HG02763 (cell line): ENCODE results near the gene GPR37L1.
"Not testable (repeated sequence)": the region's sequence is repeated elsewhere in the genome, so short reads cannot be mapped to it uniquely, and the experiment has no call there.

Experiments used
- ATAC-seq: cut with Tn5 transposase; IDR thresholded peaks from one replicate; pipeline ENCODE4 v1.9.1; 2021; ENCODE audit warnings: mild to moderate bottlenecking, moderate library complexity; ENCODE audit not compliant: unreplicated experiment

GPR37L1 gene

DNA sequence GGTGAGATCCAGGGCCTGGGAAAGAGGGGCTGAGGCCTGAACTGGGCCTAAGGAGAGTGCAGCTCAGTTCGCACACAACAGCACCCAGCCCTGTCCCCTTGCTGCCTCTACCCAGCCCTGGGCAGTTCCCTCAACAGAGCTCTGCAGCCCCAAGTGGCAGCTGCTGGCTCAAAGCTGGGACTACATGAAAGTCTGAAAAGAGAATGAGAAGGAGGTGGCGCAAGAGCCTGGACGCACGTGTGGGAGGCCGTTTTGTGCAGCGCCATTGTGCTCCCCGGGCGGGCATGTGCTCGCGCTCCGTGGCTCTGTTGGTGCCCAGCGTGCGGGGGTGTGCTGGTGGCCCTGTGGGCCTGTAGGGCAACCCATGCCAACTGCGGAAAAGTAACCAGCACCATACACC, 10.3 kb downstream of the GPR37L1 start:
- ATAC-seq, result no peak

DNA sequence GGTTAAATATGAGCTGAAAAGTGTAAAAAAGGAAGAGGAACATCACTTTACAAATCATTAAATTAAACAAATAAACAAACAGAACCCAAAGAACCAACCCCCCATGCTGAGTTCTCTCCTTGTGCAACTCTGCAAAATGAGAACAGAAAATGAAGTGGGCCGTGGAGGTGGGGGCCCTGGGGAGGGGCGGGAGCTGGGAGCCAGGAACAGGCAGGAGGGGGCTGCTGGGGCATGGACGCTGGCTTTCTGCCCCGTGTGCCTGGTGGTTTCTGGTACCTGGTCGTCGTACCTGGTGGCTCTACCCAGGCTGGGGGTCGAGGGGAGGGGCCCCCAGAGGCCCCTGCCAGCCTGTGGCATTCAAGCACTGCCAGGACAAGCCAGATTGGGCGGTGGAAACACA, 10.8 kb downstream of the GPR37L1 start:
- ATAC-seq, result no peak

DNA sequence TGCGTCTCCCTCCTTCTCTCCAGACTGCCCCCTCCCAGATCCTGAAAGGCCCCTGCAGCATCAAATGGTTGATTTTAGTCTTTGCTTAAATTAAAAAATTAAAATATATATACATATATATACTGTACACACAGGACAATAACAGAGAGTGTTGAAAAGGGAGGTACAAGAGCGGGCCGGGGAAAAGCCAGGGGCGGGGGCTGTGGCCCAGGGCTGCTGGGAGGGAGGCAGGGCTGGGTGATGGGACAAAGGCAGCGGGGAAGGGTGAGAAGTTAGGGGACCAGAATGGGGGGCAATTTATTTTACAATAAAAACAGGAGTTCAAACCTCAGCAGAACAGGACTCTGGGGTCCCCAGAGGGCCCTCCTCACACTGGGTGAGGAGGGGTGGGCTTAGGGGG, 11.3 kb downstream of the GPR37L1 start:
- no peak for ATAC-seq

DNA sequence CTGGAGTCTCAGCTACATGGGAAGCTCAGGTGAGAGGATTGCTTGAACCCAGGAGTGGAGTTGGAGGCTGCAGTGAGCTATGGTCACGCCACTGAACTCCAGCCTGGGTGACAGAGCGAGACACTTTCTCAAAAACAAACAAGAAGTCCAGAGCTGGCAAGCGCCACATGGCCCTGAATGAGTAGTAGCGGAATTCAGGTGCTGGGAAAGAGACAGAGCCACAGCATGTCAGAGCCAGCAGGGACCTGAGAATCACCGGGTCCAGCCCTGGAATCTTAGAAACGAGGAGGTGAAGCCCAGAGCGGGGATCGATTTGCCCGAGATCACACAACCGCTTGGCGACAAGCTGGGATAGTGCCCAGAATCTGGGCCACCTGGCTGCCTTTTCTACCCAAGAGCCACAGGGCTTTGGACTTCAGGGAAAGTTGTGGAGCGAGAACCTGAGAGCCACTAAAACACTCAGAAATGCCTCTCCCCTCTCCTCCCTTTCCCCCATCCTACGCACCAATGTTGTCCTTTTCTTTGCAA, 12.0 kb downstream of the GPR37L1 start:
- no peak for ATAC-seq

DNA sequence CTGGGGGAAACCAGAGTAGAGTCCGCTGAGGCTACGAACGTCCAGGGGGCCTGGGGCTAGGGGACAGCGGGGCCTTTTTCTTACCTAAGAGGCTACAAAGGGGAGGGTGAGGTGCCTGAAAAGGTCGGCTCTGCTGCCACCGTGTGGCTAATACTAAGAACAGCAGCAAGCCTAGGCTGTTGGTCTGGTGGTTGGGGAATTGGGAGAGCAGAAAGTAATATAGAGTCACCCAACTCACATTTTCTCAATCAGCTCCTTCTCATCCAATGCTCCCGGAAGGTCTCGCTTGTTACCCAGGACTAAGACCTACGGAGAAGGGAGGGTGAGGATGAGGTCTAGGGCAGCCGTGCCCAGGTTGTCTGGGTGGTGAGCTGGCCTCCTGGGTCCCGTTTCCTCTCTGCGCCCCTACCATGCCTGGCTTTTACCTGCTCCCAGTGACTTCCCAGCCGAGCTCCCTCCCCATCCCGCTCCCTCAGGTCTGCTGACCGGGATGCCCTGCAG, 12.6 kb downstream of the GPR37L1 start:
- no peak for ATAC-seq

DNA sequence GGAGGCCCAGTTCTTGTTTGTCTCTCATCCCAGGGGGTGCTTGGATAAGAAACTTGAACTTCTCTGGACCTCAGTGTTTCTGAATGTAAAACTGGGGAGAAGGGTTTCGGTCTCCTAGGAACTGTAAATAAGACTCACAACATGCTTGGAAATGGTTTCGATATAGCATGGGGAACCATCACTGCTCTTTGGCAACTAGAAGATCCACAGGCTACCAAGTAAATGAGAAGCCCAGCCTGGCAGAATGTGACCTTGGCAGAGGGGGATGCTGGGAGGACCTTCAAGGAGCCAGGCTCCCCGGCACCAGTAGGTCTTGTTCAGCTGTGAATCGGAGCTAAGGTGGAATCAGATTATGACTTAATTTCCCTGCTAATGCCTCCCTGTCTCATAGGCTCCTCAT, 18.1 kb downstream of the GPR37L1 start:
- no peak for ATAC-seq

DNA sequence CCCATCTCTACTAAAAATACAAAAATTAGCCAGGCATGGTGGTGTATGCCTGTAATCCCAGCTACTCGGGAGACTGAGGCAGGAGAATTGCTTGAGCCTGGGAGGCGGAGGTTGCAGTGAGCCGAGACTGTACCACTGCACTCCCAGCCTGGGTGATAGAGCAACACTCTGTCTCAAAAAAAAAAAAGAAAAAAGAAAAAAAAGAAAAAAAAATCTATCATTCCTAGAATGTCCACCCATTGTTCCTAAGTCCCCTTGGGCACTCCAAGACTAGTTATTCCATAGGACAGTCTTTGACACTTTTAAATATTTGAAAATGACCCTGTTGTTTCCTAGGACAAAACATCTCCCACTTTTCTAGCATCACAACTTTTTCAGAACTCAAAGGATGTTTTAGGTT, 18.8 kb downstream of the GPR37L1 start:
- not testable (repeated sequence) for ATAC-seq

DNA sequence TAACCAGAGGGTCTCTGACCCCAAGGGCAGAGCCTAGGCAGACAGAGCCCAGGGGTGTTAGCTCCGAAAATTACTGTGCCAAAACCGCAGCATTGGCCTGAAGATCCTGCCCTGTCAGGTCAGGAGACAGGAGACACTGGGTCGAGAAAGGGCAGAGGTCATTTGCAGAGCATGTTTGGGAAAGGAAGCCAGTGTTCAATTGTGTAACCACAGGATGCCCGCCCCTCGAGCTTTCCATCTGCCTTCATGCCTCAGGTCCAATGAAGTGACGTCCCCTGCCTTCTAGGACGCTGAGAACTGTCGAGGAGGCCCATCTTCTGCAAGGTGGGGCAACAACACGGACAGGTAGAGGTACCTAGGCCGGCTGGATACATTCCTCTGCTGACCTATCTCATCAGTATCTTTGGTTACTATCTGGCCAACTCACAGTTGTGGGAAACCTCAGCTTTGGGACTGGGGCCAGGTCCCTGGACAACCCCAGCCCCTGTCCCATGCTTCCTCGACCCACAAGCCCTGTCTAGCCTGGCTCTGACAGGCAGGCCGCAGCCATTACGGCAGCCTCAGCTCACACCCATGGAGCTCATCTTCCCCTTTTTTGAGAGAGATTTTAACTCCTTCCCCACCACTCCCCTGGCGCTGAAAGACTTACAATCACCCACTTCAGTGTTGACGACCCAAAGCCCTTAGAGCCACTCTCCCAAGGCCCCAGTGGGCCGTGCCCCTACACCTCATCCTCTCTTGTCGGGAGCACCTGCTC, 20.5 kb downstream of the GPR37L1 start:
- peak; percentile 12 for ATAC-seq

DNA sequence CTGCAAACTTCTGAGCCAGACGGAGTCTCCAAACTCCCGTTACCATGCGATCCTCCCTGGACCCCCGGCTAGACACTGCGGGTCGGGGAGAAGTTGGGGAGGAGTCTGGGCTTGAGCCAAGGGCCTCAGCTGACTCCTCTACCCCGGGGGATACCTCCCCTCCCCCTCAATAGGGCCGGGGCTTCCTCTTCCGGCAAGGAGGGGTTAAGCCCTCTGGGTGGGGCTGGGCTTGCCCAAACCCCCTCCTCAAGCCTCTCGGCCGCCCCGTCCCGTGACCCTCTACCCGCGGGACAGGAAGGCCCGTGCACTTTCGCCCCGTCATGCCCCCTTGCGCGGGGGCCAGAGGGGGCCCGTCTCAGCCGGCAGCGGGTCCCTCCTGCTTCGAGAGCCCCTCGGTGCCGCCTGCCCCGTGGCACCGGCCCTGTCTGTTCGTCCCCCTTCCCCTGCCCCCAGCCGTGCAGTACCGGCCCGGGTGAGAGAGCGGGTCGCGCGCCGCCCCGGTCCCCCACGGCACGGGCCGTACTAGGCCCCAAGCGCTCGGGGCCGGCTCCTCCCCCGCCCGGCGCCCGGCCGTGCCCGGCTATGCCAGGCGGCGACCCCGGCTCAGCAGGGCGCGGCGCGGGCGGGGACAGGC, 21.2 kb downstream of the GPR37L1 start:
- ATAC-seq, result peak; percentile 35

DNA sequence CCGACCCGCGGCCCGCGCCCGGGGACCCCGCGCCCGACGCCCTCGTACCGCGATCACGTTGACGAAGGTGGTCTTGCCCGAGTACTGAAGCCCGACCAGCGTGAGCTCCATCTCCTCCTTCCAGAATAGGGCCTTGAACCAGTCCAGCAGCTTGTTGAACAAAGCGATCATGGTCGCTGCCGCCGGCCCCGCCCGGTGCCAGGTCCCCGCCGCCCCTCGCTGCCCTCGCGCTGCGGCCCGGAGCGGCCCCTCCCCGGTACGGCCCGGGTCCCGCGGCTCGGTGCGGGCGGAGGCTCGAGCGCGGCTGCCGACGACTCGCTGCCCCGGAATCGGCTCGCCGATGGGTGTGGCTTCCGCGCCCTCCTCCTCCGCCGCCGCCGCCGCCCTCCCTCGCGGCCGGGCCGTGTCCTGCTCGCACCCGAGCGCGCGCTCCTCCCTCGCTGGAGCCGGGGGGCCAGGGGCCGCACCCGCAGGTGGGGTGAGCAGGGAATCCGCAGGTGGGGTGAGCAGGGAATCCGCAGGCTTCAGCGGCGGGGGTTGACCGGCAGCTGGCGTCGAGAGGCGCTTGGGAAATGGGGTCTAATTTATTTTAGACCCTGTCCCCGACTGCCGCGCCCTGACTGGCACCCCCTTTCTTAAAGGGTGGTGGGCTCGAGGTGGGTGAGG, 21.8 kb downstream of the GPR37L1 start, which contains the start of gene ARL8A:
ARL8A (minus strand) TSS at position 336 of the 666 bp plus-strand sequence; CDS start at position 171, 165 bp downstream.
- ATAC-seq, result peak; percentile 60

DNA sequence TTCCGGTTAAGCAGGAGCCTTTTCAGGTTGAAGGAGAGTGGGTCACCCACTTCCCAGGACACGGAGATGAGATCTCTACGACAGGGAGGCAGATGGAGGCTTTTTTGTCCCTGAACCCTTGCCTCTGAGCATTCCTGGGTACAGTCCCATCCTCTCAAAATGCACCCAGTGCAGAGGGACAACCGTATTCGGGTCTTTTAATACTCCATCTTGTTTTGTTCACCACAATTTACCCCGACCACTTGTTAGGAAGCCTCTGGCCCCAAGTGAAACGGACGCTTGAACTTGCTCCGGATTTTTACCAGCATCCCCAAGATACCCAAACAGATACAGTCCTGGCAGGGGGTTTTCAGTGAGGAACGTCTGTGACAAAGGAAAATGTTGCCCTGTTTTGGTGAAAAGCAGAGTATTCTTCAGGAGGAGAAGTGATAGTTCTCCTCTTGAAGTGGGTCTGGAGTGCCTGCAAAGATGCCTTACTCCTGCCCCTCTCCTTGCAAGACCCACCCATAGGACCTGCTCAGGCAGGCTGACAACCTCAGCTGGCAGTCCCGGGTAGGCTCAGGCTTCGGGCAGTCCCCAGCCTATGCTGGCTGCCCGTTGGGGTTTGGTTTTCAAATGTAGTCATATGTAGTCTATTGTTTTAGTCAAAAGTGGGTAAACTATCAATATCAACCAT, 22.5 kb downstream of the GPR37L1 start:
- no peak for ATAC-seq

DNA sequence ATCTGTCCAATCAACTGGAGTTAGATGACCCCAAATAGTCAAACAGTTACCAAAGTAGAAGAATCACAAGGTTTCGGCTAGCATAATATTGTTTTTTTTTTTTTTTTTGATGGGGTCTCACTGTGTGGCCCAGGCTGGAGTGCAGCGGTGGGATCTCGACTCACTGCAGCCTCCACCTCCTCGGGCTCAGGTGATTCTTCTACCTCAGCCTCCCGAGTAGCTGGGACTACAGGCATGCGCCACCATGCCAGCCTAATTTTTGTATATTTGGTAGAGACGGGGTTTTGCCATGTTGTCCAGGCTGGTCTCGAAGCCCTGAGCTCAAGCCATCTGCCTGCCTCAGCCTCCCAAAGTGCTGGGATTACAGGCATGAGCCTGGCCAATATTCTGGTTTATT, 23.0 kb downstream of the GPR37L1 start:
- ATAC-seq, result not testable (repeated sequence)

DNA sequence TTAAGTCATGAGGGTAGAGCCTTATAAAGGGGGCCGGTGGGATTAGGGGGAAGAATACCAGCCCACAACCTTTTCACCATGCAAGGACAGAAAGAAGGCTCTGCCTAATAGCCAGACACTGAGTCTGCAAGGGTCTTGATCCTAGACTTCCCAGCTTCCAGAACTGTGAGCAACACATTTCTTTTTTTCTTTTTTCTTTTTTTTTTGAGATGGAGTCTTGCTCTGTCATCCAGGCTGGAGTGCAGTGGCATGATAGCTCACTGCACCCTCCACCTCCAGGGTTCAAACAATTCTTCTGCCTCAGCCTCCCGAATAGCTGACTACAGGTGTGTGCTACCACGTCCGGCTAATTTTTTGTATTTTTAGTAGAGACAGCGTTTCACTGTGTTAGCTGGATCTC, 23.6 kb downstream of the GPR37L1 start:
- no peak for ATAC-seq

DNA sequence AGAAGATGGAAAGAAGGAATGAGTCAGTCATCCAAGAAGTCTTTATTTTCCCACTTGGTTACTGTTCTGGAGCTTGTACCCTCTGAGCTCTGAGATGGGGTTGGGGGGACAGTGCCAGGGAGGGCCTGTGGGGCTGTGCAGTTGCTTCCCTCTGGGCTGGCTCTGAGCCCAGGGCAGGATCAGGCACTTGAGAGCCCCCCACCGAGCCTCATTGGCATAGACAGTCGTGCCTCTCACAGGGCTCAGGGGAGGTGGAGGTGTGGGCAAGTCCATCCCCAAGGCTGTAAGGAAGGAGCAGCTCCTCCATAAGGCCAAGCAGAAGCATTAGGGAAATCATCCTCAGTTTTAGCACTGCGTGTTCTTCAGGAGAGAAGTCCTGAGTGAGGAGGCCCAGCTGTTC, 24.3 kb downstream of the GPR37L1 start:
- no peak for ATAC-seq

DNA sequence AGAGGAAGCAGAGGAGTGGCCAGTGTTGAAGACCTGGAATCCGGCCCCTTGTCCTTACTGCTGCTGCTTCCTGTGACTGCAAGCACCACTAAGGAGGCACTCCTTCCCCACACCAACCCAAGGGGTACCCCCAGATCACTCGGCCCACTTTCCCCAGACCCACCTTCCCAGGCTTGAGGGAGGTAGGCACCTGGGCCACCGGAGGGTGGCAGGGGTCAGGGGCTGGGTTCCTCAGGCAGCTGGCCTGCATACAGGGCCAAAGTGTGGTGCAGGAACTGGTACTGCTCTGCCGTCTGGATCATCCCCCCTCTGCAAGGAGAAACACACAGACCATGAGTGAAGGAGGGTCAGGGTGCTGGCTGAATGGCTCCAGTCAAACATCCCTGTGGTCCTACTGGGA, 25.7 kb downstream of the GPR37L1 start:
- no peak for ATAC-seq

DNA sequence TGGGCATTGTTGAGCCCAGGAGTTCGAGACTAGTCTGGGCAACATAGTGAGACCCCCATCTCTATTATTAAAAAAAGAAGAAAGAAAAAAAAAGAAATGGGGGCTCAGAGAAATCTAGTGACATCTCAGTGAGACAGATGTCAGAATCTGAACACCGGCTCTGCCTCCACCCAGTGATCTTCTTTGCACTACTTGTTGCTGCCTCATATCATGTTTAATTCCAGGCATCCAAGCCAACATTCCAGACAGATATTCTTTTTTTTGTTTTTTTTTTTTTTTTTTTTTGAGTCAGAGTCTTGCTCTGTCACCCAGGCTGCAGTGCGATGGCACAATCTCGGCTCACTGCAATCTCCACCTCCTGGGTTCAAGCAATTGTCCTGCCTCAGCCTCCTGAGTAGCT, 26.8 kb downstream of the GPR37L1 start:
- ATAC-seq, result no peak

DNA sequence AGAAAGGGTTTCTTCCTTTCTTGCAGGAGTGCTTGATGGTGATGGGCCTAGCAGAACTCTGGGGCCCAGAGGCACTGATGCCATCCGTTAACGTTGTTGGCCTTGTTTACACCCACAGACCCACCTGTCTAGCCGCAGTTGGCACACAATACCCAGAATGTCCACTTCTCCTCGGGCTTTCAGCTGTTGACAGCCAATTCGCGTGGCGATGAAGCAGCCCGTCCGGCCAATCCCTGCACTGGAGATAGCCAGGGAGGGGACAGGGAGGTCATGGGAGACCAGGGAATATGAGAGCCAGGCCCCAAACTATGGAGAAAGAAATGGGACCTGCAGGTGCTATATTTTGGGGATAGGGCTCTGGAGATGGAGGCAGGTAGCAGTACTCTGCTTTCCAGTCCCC, 27.5 kb downstream of the GPR37L1 start:
- no peak for ATAC-seq

DNA sequence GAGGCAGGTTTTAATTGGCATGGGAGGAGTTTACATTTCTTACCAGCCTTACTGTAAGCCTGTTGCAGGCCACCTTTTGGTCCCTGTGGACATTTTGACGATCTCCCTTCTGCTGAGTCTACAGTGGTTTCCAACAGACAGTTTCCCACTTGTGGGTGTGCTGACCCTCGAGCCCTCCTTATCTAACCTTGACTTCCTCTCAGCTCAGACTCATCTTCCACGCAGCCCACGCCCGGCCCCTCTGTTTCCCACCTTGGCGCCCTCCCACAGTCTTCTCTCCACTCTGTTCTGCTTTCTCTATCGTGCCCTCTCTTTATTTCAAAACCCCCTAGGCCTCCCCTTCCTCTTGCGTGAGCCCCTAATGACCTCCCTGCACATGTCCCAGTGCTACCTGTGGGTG, 27.9 kb downstream of the GPR37L1 start:
- no peak for ATAC-seq

DNA sequence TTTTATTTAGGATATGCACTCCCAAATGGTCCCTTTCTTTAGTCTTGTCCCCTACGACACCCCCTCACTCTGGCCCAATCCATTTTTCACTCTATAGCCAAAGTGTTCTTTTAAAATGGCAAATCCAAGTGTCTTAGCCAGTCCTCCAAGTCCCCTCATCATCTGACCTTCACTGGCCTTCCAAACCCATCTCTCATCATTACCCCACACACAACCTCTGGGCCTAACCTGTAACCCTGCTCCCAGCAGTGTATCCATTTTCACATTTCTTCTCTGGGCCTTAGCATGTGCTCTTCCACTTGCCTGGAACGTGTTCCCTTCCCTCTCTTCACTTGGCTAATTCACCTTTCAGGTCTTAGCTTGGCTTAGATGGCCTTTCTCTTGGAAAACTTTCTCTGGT, 28.3 kb downstream of the GPR37L1 start:
- ATAC-seq, result no peak

DNA sequence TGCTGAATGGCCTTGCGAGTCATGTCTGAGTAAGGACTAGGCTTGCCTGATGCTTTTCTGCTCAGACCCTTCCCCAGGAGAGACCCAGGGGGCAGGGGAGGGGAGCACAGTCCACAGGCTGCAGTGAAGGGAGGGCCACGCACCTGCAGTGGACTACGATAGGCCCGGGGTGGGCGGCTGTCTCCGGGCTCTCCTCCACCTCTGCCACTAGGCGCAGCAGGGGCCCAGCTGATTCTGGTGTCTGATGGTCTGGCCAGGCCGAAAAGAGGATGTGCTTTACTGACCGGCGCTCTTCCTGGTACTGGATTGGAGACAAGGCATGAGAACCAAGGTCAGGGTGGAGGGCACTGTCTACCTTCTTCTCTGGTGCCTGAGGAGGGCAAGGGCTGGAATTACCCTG, 29.7 kb downstream of the GPR37L1 start:
- ATAC-seq, result no peak

DNA sequence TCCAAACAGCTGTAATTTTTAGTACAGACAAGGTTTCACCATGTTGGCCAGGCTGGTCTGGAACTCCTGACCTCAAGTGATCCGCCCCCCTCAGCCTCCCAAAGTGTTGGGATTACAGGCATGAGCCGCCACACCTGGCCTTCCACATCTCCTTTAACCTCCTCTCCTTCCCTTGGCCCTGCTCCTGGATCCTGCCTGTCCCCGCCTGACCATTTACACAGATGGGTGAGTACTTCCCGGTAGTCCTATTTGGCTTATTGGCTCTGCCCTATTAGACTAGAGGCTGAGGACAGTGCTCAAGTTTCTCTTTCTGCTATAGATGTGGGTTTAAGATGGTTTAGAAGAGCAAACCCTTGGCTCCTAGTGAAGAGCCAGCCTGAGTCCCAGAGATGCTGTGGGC, 30.6 kb downstream of the GPR37L1 start:
- ATAC-seq, result no peak
